ENCODE data around the gene TBC1D7. TPM values are rescaled to one million over a fixed set of nuclear protein-coding genes. Genes with fewer than 3 reads are reported as not detected.
"Not testable (repeated sequence)": the region's sequence is repeated elsewhere in the genome, so short reads cannot be mapped to it uniquely, and the experiment has no call there.

TBC1D7 gene
- total RNA-seq, 1 experiment from 2014 or later = 45.5 TPM

DNA sequence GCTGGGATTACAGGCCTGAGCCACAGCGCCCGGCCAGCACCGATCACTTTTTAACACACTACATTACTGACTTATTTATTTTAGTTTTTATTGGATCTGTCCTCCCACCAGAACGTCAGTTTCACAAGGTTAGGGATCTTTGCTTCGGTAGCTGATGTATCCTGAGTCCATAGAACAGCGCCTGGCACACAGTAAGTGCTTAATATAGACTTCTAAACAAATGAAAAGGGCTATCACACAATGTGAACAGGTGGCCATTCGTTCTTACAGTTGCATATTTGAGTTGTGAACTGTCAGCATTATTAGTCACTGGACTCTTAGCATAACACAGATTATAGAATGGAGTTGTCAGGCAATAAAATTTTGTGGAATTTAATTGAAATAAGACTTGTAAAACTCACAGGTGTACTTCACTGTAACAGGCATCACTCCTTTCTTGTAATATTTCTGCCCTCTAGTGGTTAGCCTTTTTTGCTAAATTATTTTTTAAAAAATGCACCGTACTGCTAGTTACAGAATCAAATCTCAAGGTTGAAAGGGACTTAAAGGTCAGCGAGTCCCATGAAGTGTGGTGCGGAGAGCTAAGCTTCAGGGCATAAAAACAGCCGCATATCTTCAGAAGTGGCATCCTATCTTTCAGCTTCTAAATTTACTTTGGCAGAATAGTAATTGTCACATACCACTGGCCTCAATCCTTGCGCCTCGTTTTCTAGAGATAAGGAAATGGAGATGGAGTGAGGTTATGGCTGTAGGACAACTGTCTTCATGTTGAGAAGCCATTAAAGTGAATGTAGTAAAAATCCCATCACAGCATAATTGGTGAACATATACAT lies 3.4 kb upstream of the TBC1D7 start:
- DNase-seq (ENCODE audit: low spot score) = peak; percentile 50
- in situ Hi-C loops (cut with HindIII; ENCODE audit: low sequenced_read_pairs) = no loop called here

DNA sequence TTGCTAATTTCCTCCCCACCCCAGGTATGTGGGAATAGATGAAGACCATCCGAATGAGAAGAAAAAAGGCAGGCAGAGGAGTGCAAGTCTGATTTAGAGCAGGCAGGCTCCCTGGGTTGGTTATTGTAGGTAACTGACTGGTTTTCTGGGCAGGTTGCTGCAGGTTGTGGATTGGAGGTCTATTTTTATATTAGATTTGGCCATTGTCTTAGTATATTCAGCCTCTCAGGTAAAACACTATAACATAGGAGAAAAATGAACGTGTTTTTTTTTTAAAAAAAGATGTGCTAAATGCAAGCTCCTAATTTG lies 492 bp upstream of the TBC1D7 start:
- in situ Hi-C loops (cut with HindIII; ENCODE audit: low sequenced_read_pairs) = no loop called here
- no peak for DNase-seq (ENCODE audit: low spot score)

DNA sequence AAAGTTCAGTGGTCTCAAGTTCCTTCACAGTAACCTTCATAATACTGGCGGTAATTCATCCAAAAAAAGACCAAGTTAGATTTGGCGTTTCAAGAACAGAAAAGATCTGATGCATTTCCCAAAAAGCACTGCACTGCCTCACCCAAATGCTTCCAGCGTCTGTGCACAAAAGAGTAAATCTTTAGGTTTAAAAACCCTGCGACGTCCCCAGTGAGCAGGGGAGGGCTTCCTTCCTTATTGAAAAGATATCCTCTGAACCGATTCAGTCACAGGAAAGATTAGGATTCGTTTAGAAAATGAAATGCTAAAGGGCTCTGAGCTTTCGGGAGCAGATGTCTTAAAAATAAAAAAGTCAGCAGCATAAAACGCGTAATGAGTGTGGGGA lies 654 bp downstream of the TBC1D7 start:
- in situ Hi-C loops (cut with HindIII; ENCODE audit: low sequenced_read_pairs) = no loop called here
- no peak for DNase-seq (ENCODE audit: low spot score)

DNA sequence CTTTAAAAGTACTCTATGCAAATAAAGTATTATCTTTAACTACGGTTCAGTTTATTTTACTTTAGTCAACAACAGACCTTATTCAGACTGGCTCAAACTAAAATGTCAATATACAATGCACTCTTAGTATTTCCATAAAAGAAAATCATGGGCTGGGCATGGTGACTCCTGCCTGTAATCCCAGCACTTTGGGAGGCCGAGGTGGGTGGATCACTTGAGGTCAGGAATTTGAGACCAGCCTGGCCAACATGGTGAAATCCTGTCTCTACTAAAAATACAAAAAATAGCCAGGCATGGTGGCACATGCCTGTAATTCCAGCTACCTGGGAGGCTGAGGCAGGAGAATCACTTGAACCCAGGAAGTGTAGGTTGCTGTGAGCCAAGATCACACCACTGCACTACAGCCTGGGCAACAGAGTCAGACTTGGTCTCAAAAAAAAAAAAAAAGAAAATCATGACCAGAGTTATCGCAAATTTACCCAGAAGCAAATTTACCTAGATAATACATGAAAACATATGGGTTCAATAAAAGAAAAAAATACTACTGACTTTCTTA lies 2.2 kb downstream of the TBC1D7 start:
- DNase-seq (ENCODE audit: low spot score); in situ Hi-C loops (cut with HindIII; ENCODE audit: low sequenced_read_pairs): not testable (repeated sequence)

DNA sequence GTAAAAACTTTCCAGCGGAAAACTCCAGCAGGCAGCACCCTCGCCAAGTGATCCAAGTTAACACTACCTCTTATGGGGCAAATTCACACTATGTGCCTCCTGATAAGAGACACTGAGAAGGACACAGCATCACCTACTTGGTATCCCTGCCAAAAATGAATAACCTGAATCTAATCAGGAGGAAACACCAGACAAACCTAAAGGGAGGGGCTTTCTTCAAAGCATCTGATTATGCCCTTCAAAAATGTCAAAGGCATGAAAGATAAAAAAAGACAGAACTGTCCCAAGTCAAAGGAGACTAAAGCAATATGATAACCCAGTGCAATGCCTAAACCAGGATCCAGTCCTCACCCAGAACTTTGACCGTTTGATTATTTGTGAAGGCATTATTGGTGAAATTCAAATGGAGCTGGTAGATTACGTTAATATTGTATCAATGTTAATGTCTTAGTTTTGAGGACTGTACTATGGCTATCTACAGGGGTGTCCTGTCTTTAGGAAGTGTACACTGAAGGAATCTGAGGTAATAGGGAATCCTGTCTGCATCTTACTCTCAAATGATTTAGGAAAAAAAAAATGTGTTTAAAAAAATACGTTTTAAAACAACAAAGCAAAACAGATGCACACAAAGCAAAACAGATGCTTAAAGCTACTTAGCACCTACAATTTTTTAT lies 8.3 kb downstream of the TBC1D7 start:
- DNase-seq (ENCODE audit: low spot score) = no peak
- in situ Hi-C loops (cut with HindIII; ENCODE audit: low sequenced_read_pairs) = no loop called here

DNA sequence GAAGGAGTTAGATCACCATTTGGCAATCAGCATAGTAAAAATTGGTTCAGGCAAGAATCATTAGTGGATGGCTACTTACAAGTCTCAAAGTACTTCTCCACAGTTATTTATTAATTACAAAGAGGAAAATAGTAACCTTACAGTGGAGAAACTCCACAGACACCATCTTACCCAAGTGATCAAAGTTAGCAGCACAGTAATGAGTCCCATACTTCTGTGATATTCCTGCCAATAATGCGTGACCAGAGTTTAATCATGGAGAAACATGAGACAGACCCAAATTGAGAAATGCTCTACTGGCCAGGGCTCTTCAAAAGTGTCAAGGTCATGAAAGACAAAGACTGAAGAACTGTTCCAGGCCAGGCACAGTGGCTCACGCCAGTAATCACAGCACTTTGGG lies 9.5 kb downstream of the TBC1D7 start:
- DNase-seq (ENCODE audit: low spot score) = no peak
- in situ Hi-C loops (cut with HindIII; ENCODE audit: low sequenced_read_pairs) = no loop called here

DNA sequence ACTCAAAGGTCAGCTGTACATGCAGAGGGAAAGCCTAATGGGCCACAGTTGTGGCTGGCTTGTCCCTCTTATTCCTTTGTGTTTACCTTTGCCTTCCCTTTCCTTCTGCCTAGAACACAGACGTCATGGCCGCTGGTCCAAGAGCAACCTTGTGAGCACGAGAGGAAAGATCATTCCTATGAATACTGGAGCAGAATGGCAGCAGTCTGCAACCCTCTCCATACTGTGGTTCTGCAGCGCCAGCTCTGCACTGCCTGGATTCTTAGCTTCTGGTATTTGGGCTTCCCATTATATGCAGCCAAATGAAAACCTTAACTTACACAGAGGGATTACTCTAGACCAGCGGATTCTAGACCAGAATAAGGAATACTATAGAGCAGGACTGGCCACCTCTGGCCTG lies 12.4 kb downstream of the TBC1D7 start:
- in situ Hi-C loops (cut with HindIII; ENCODE audit: low sequenced_read_pairs) = no loop called here
- DNase-seq (ENCODE audit: low spot score) = no peak

DNA sequence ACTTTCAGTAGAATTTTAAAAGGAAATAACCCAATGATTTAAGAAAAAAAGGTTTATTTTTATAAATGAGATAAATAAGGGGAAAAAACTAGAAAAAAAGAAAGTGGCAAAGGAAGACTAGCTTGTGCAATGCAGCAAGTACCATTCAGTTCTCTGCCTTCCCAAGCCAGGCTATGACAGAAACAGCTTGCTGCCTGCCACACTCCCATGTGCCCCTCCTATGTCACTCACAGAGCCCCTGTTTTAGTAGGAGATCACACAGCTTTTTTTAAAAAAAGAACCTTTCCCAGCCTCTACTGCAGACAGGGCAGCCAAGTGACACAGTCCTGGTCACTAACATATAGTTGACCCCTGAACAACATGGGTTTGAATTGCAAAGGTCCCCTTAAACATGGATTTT lies 13.5 kb downstream of the TBC1D7 start:
- in situ Hi-C loops (cut with HindIII; ENCODE audit: low sequenced_read_pairs) = no loop called here
- no peak for DNase-seq (ENCODE audit: low spot score)

DNA sequence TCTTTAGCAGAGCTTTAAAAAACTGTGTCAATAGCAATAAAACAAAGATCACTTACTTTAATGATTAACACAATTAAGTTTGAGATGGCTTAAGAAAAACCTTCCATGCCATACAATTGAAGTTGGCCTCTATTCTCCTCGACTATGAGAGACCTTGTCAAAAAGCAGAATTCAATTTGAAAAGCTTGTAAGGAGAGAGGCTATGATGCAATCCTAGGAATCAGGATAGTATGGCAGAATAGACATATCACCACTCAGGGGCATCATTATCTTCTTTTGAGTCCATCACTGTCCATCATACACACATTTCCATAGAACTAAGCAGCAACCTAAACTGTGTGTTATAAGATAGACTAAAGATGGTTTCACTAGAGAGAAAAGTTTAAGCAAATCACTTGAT lies 17.2 kb downstream of the TBC1D7 start:
- DNase-seq (ENCODE audit: low spot score) = no peak
- in situ Hi-C loops (cut with HindIII; ENCODE audit: low sequenced_read_pairs) = no loop called here

DNA sequence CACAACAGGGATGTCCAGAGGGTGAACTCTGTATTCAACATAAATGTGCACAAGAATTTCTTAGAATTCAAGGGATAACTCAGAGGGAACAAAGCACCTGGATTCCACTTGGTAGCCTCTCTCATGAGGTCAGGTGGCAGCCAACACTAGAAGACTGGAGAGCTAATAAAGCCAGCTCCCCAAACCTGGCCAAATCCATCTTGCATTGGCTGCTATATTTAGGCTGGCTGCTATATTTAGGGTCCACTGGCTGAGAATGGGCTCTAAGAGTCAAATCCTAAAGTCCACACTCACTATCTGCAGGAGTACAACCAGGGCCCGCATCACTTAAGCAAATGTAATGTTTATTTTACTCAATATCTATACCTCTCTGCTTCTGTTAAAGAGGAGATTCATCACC lies 20.0 kb downstream of the TBC1D7 start:
- DNase-seq (ENCODE audit: low spot score) = no peak
- in situ Hi-C loops (cut with HindIII; ENCODE audit: low sequenced_read_pairs) = no loop called here

DNA sequence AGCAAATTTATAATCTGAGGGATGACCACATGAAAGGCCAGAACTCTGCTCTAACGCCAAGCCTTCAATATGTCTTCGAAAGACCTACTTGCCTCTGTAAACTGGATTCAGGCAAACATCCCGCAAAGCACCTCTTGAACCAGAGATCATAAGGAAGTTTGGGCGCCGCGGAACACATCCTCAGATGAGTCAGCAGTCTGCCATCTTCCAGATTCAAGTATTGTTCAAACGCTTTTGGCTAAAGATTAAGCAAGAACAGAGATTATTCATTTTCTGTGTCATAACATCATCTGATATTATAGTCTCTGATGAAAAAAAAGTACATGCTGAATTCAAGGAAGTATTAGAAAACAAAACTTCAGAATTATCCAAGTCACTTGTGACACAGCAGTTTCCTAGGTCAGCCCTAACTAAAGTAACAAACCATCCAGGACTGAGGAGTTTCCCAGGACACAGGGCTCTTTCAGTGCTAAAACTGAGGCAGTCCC lies 20.8 kb downstream of the TBC1D7 start:
- DNase-seq (ENCODE audit: low spot score) = no peak

DNA sequence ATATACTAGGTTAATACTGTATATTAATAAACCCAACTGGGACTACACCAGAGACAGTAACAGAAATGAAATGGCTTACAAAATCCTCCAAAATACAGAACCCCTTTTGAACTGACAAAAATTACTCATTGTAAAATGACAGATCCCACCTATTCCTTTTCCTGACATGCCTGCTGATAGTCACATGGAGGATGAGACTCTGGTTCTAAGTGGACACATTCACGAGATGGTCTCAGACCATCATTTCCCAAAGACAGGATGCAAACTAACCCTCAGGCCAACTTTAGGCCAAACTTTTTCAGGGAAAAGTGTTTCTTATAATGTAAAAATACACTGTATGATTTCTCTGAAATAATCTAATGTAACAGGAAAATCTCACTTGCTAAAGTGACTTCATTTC lies 22.5 kb downstream of the TBC1D7 start:
- in situ Hi-C loops (cut with HindIII; ENCODE audit: low sequenced_read_pairs) = no loop called here

More for the DNA sequence above, 20.8 kb downstream of the TBC1D7 start:
- in situ Hi-C loops (cut with HindIII; ENCODE audit: low sequenced_read_pairs) = no loop called here

DNA sequence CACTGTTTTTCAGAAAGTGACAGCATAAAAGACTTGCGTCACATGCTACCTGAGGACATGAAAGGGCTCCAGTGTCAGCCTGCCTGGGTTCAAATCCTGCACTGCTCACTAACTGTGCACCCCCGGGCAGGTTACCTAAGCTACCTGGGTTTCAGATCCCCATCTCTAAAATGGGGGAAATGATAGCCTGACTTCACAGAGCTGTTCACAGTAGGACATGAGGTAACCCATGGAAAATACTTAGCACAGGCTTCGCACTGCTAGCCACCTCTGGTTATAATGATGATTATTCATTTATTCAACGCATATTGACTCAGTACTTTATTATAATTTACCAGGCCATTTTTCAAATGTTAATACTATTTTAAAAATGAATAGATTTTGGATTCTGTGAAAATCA lies 23.0 kb downstream of the TBC1D7 start:
- no peak for DNase-seq (ENCODE audit: low spot score)
- in situ Hi-C loops (cut with HindIII; ENCODE audit: low sequenced_read_pairs) = no loop called here

More for the DNA sequence above, 22.5 kb downstream of the TBC1D7 start:
- DNase-seq (ENCODE audit: low spot score) = no peak

DNA sequence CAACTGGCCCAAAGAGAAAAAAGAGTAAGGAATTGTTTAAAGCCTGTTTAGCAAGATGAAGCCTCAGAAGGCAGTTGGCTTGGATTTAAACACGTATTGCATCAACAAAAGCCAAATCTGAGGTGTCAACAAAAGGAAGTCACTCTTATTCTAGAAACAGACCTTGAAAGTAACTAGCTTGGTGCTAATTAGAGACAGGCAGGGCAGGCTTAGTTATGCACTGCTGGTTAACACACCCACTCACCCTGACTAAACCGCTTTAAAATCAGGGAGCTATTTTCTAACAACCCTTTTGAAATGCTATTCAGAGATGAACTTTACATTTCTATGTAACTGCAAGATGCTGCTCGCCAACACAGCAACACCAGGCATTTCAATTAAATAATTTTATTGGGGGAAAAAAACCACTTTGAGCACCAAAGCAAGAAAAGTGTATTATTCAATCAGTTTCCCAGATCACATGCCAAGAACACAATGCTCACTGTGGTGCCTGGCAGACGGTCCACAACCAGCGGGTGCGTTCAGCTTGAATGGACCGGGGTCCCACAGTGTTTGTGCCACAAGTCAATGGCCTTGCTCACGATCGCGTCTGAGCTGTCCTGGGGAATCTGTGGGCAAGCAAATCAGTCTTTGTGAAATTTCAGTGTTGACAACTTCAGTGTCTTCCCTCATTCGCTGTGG lies 23.6 kb downstream of the TBC1D7 start:
- DNase-seq (ENCODE audit: low spot score) = no peak
- in situ Hi-C loops (cut with HindIII; ENCODE audit: low sequenced_read_pairs) = no loop called here

DNA sequence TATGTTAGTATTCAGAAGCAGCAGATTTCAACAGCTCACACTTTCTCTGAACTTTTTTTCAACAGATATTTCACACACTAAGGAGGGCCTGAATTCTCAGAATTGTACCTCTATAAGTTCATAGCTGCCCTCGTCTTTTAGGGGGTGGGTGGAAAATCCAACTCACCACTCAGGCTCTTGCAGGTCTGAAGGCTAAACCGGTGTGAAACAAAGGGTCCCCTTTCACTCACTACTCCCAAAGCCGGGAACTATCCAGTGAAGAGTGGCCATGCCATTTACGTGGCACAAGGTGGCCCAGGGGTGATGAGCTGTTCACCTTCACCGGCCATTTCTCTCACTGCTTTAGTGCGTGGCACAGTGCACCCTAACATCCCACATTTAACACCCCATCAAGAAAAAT lies 24.2 kb downstream of the TBC1D7 start:
- in situ Hi-C loops (cut with HindIII; ENCODE audit: low sequenced_read_pairs) = no loop called here
- DNase-seq (ENCODE audit: low spot score) = no peak

DNA sequence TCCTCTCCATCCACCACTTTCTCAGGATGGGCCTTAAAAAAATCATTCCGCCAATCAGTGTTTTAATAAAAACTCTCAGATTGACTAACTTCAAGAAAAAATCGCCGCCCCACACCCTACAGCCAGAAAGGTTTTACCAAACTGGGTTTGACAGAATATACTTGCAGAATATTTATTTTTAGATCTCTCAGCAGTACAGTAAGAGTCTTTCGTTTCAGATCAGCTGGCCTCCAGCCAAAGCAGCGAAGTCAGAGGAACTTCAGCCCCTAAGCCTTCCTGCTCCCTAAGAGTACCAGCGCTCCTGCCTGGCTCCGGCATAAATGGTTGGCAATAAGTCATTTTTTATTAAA lies 24.7 kb downstream of the TBC1D7 start:
- in situ Hi-C loops (cut with HindIII; ENCODE audit: low sequenced_read_pairs) = no loop called here
- DNase-seq (ENCODE audit: low spot score) = no peak

DNA sequence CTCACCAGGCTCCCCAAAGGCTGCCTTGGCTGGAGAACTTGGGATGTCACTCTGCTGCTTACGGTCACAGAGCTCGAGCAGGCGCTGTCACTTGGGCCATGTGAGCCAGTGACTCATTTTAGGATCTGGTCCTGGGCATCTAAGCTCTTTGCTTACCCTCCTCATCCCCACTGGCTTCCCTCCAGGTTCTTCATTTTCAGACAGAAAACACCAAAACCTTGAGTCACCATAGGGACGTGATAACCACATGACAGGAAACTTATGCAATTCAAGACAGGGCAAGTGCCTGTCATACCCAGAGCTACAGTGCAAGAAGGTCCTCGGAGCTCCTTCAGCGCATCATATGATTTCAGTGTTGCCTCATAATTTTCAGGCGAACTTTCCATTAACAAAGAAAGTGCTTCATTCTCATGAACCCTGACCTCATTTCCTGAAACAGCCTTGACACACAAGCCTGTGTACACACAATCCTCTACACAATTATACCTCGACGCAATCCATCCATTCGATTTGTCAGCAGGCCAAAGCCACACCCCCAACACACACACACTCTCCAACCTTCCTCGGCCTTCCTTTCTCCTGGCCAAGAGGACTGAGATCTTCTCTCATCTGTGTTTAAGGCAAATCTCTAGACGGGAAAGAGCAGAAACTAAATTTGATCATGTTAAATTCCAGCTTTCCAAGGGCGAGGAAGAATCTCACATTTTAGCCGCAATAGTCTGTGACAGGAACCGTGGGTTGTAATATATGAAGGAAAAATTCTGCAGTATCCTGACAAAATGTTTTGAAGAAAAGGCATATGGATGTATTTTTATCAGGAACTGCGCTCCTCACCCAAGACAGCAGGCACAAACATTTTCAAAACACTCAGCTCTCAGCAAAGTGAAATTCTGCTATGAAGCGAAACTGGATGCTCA lies 25.3 kb downstream of the TBC1D7 start:
- in situ Hi-C loops (cut with HindIII; ENCODE audit: low sequenced_read_pairs) = no loop called here
- no peak for DNase-seq (ENCODE audit: low spot score)

DNA sequence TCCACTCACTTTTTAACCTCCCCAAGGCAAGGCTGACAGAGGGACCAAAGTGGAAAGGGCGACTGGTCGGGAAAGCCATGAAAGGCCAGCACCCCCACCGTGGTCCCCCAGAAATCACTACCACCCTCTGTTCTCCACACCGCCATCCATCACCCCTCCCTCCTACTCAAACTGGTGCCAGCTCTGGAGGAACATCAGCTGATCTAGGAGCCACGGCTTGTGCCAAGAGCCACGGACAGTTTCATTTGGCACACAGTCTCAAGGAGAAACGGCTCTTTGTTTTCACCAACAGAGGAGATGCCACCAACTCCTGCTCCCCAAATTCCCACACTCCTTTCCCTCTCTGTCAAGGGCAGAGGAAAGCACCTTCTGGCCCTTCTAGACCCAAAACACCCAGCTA lies 26.0 kb downstream of the TBC1D7 start:
- no peak for DNase-seq (ENCODE audit: low spot score)
- in situ Hi-C loops (cut with HindIII; ENCODE audit: low sequenced_read_pairs) = no loop called here
